CD8-positive, alpha-beta memory T cell (primary cell): ENCODE data around the gene ZNF385C. TPM values are rescaled to one million over a fixed set of nuclear protein-coding genes. Genes with fewer than 3 reads are reported as not detected.
A peak's percentile ranks its signal among the peaks of the same experiment; 100 is the strongest.
"Not testable (repeated sequence)": the region's sequence is repeated elsewhere in the genome, so short reads cannot be mapped to it uniquely, and the experiment has no call there.

ENCODE experiments used
- CTCF ChIA-PET: fragments of 350-600 bp; sonication (Branson Sonifier 250); formaldehyde crosslinking; loops from one replicate; lab custom pipeline; 2021; ENCODE audit warnings: antibody characterized with exemption; lab: Charles Lee
- POLR2A ChIA-PET: fragments of 350-600 bp; sonication (Branson Sonifier 250); formaldehyde crosslinking; loops from one replicate; lab custom pipeline; 2021; ENCODE audit warnings: antibody characterized with exemption; lab: Charles Lee
- DNase-seq, 5 donors: peaks; one replicate each; pipeline versions ENCODE4 v3.0.0 to v3.0.0-alpha.2; 2020 to 2022; ENCODE audit warnings: mixed read lengths in 1 of 5
- H3K27ac ChIP-seq: one replicate; pipeline ENCODE4 v1.7.0; 2013; ENCODE audit warnings: low read depth, mild to moderate bottlenecking, low read length, moderate library complexity
- H3K27me3 ChIP-seq: 2 replicates; pipeline ENCODE4 v1.7.0; 2013; ENCODE audit warnings: low read length, mild to moderate bottlenecking; ENCODE audit not compliant: insufficient read depth, poor library complexity, severe bottlenecking
- H3K36me3 ChIP-seq: 2 replicates; pipeline ENCODE4 v1.7.0; 2013; ENCODE audit warnings: mild to moderate bottlenecking, low read length, moderate library complexity; ENCODE audit not compliant: insufficient read depth
- H3K4me1 ChIP-seq: 2 replicates; pipeline ENCODE4 v1.7.0; 2013; ENCODE audit warnings: mild to moderate bottlenecking, low read length, moderate library complexity; ENCODE audit not compliant: insufficient read depth
- H3K4me3 ChIP-seq: 2 replicates; pipeline ENCODE4 v1.7.0; 2013; ENCODE audit warnings: mild to moderate bottlenecking, low read length
- H3K9me3 ChIP-seq: 2 replicates; pipeline ENCODE4 v1.7.0; 2013; ENCODE audit warnings: mild to moderate bottlenecking, low read length
- H3K27ac Mint-ChIP-seq, 8 donors: one replicate each; pipeline ENCODE4 v1.8.0; 2020 to 2021; ENCODE audit warnings: mixed read lengths in 8 of 8, mild to moderate bottlenecking in 6 of 8, inconsistent platforms in 3 of 8, moderate library complexity in 3 of 8
- H3K27me3 Mint-ChIP-seq, 2 donors: one replicate each; pipeline ENCODE4 v1.8.0; 2020 to 2021; ENCODE audit warnings: mixed read lengths in 2 of 2, mild to moderate bottlenecking in 1 of 2, moderate library complexity in 1 of 2
- H3K36me3 Mint-ChIP-seq, 3 donors: one replicate each; pipeline ENCODE4 v1.8.0; 2020 to 2021; ENCODE audit warnings: mixed read lengths in 3 of 3, inconsistent platforms in 1 of 3, mild to moderate bottlenecking in 1 of 3
- H3K4me1 Mint-ChIP-seq, 3 donors: one replicate each; pipeline ENCODE4 v1.8.0; 2020 to 2021; ENCODE audit warnings: mixed read lengths in 3 of 3, inconsistent platforms in 1 of 3, mild to moderate bottlenecking in 1 of 3
- H3K4me3 Mint-ChIP-seq, 7 donors: one replicate each; pipeline ENCODE4 v1.8.0; 2020 to 2021; ENCODE audit warnings: mixed read lengths in 7 of 7, mild to moderate bottlenecking in 6 of 7, moderate library complexity in 4 of 7, inconsistent platforms in 2 of 7
- H3K9me3 Mint-ChIP-seq, 5 donors: one replicate each; pipeline ENCODE4 v1.8.0; 2020 to 2022; ENCODE audit warnings: mixed read lengths in 5 of 5, mild to moderate bottlenecking in 3 of 5, moderate library complexity in 2 of 5, inconsistent platforms in 1 of 5
- polyA plus RNA-seq: library from polyadenylated mRNA; unstranded; fragments of 300-500 nt; fragmentation: Illumina TruSeq; gene quantifications from one replicate; pipeline ENCODE4 v1.2.3, GENCODE V29; 2021
- total RNA-seq, 2 experiments: library from RNA; stranded (reverse); gene quantifications; one replicate each; pipeline ENCODE4 v1.2.3, GENCODE V29; 2021

Gene ZNF385C
- total and polyA plus RNA-seq, 3 experiments from 2014 or later, result not detected

- H3K4me3 ChIP-seq, result peak overlapping the region; percentile 85
- no peaks in the 10 kb centered on the region for H3K9me3 Mint-ChIP-seq
- POLR2A ChIA-PET, result interaction anchor here (0.6 to 3.3 kb wide), 8 partner anchors 51 to 371 kb away, joined by 3 to 35 read pairs (median 4); partner anchors contain the start of genes ACLY, CNP, DHX58 and ODAD4
These were observed 80.4 kb downstream of the ZNF385C start for GRCh38 chr17:42017866-42018200.

GRCh38 chr17:42016941-42017865 lies 81.1 kb downstream of the ZNF385C start, which contains the start of gene DNAJC7:
Gene DNAJC7 (minus strand): TSS chr17:42017439. CDS start chr17:42017416, 23 bp downstream.
- H3K9me3 ChIP-seq, result no peaks in the 10 kb centered on the region
- Mint-ChIP-seq H3K27ac (peak within 1 kb of the TSS; percentile 90 to 100 (median 99)), H3K4me3 (peak within 1 kb of the TSS; percentile 94 to 100 (median 99)), H3K27me3 (peaks cover 0 to 2% of the 10 kb centered on the region in 2 donors), H3K9me3 (no peaks in the 10 kb centered on the region), H3K4me1 (peaks cover 65 to 82% (median 78%) of the 10 kb centered on the region in 3 donors), H3K36me3 (peaks cover 0 to 35% (median under 1%) of the 10 kb centered on the region in 3 donors)
- DNase-seq, result peak; percentile 80 to 93 (median 85)
- peak within 1 kb of the TSS; percentile 85 for H3K4me3 ChIP-seq
- H3K36me3 ChIP-seq, result peaks cover 1% of the 10 kb centered on the region
- no peaks in the 10 kb centered on the region for H3K27me3 ChIP-seq
- ChIA-PET CTCF (interaction anchor here (0.7 to 2.6 kb wide), 23 partner anchors 9 to 205 kb away, joined by 3 to 12 read pairs (median 3); partner anchors contain the start of genes CNP, DHX58, KLHL11 and ODAD4), POLR2A (interaction anchor here (0.6 to 3.3 kb wide), 8 partner anchors 51 to 371 kb away, joined by 3 to 35 read pairs (median 4); partner anchors contain the start of genes ACLY, CNP, DHX58 and ODAD4)
- H3K27ac ChIP-seq, result peak within 1 kb of the TSS; percentile 84
- peaks cover 77% of the 10 kb centered on the region for H3K4me1 ChIP-seq

More at GRCh38 chr17:42017866-42018200, 80.4 kb downstream of the ZNF385C start:
- H3K4me1 Mint-ChIP-seq, result peaks cover 61 to 78% (median 75%) of the 10 kb centered on the region in 3 donors
- CTCF ChIA-PET, result interaction anchor here (0.8 to 2.6 kb wide), 20 partner anchors 8 to 206 kb away, joined by 3 to 12 read pairs (median 3); partner anchors contain the start of genes CNP, DHX58, KLHL11 and ODAD4
- H3K4me3 Mint-ChIP-seq, result peak overlapping the region; percentile 94 to 100 (median 99)
- no peak for DNase-seq
- peaks cover 0 to 38% (median 2%) of the 10 kb centered on the region in 3 donors for H3K36me3 Mint-ChIP-seq
- peak overlapping the region; percentile 84 for H3K27ac ChIP-seq
- H3K27ac Mint-ChIP-seq, result peak overlapping the region; percentile 90 to 100 (median 99)
- H3K27me3 ChIP-seq, result no peaks in the 10 kb centered on the region
- peaks cover 72% of the 10 kb centered on the region for H3K4me1 ChIP-seq
- H3K27me3 Mint-ChIP-seq, result peaks cover 0 to 2% of the 10 kb centered on the region in 2 donors
- peaks cover 8% of the 10 kb centered on the region for H3K36me3 ChIP-seq
- no peaks in the 10 kb centered on the region for H3K9me3 ChIP-seq

GRCh38 chr17:42016411-42016831 lies 81.9 kb downstream of the ZNF385C start:
- no peaks in the 10 kb centered on the region for H3K9me3 ChIP-seq
- peak overlapping the region; percentile 84 for H3K27ac ChIP-seq
- Mint-ChIP-seq H3K4me3 (peak overlapping the region; percentile 94 to 100 (median 99)), H3K9me3 (no peaks in the 10 kb centered on the region), H3K27ac (peak overlapping the region; percentile 90 to 100 (median 99)), H3K27me3 (peaks cover 0 to 2% of the 10 kb centered on the region in 2 donors), H3K4me1 (peaks cover 69 to 84% (median 81%) of the 10 kb centered on the region in 3 donors), H3K36me3 (peaks cover 0 to 37% (median 0%) of the 10 kb centered on the region in 3 donors)
- peaks cover 81% of the 10 kb centered on the region for H3K4me1 ChIP-seq
- POLR2A ChIA-PET, result interaction anchor here (1.1 to 3.3 kb wide), 5 partner anchors 50 to 808 kb away, joined by 3 to 35 read pairs (median 9); partner anchors contain the start of genes BECN1, CNP, DHX58 and ODAD4
- no peak for DNase-seq
- CTCF ChIA-PET, result interaction anchor here (1.1 to 2.6 kb wide), 12 partner anchors 9 to 104 kb away, joined by 3 to 14 read pairs (median 4); partner anchors contain the start of gene CNP
- no peaks in the 10 kb centered on the region for H3K27me3 ChIP-seq
- H3K36me3 ChIP-seq, result no peaks in the 10 kb centered on the region
- H3K4me3 ChIP-seq, result peak overlapping the region; percentile 85

- H3K27ac Mint-ChIP-seq, result peak overlapping the region in 5 of 8 donors; percentile 31 to 83 (median 63)
- peaks cover 61% of the 10 kb centered on the region for H3K4me1 ChIP-seq
These were observed 84.5 kb downstream of the ZNF385C start for GRCh38 chr17:42013740-42014139.

GRCh38 chr17:42012363-42012762 lies 85.9 kb downstream of the ZNF385C start:
- POLR2A ChIA-PET, result not testable (repeated sequence)

More at GRCh38 chr17:42013740-42014139, 84.5 kb downstream of the ZNF385C start:
- Mint-ChIP-seq H3K36me3 (peaks cover 0 to 52% (median 0%) of the 10 kb centered on the region in 3 donors), H3K4me3 (peak overlapping the region in 4 of 7 donors; percentile 11 to 68 (median 32)), H3K4me1 (peaks cover 69 to 87% (median 81%) of the 10 kb centered on the region in 3 donors)
- H3K27me3 ChIP-seq, H3K4me3 ChIP-seq, H3K27me3 Mint-ChIP-seq, H3K9me3 ChIP-seq, H3K9me3 Mint-ChIP-seq, H3K36me3 ChIP-seq, H3K27ac ChIP-seq, DNase-seq, POLR2A ChIA-PET, CTCF ChIA-PET: not testable (repeated sequence)

GRCh38 chr17:42010898-42011516 lies 87.3 kb downstream of the ZNF385C start:
- H3K27ac Mint-ChIP-seq, result peak overlapping the region in 6 of 8 donors; percentile 1 to 61 (median 24)
- Histone ChIP-seq H3K4me3 (no peak overlapping the region), H3K9me3 (no peaks in the 10 kb centered on the region), H3K4me1 (peaks cover 44% of the 10 kb centered on the region), H3K36me3 (no peaks in the 10 kb centered on the region), H3K27me3 (no peaks in the 10 kb centered on the region), H3K27ac (no peak overlapping the region)
- no peaks in the 10 kb centered on the region for H3K27me3 Mint-ChIP-seq
- peaks cover 51 to 70% (median 62%) of the 10 kb centered on the region in 3 donors for H3K4me1 Mint-ChIP-seq
- H3K4me3 Mint-ChIP-seq, result peak overlapping the region in 1 of 7 donors; percentile 22
- H3K36me3 Mint-ChIP-seq, result peaks cover 0 to 42% (median 3%) of the 10 kb centered on the region in 3 donors
- no peak for DNase-seq
- CTCF ChIA-PET, result interaction anchor here (0.9 to 1.6 kb wide), 4 partner anchors 9 to 48 kb away, joined by 3 to 4 read pairs (median 3); partner anchors contain the start of gene NKIRAS2
- H3K9me3 Mint-ChIP-seq, result no peaks in the 10 kb centered on the region
- POLR2A ChIA-PET, result no interaction called here

More at GRCh38 chr17:42012363-42012762, 85.9 kb downstream of the ZNF385C start:
- not testable (repeated sequence) for H3K27ac ChIP-seq, H3K9me3 Mint-ChIP-seq, H3K36me3 ChIP-seq, DNase-seq, H3K9me3 ChIP-seq, H3K27me3 Mint-ChIP-seq, H3K27me3 ChIP-seq, H3K4me3 ChIP-seq
- H3K4me1 ChIP-seq, result peaks cover 50% of the 10 kb centered on the region
- Mint-ChIP-seq H3K4me3 (peak overlapping the region in 1 of 7 donors; percentile 16), H3K27ac (peak overlapping the region in 3 of 8 donors; percentile 8 to 43 (median 34)), H3K36me3 (peaks cover 0 to 49% (median 0%) of the 10 kb centered on the region in 3 donors), H3K4me1 (peaks cover 59 to 76% (median 70%) of the 10 kb centered on the region in 3 donors)
- CTCF ChIA-PET, result interaction anchor here (1.3 to 1.5 kb wide), 2 partner anchors 20 to 36 kb away, joined by 3 read pairs; no protein-coding TSS in a partner anchor

- H3K27me3 ChIP-seq, CTCF ChIA-PET, H3K9me3 Mint-ChIP-seq, H3K4me3 Mint-ChIP-seq, H3K36me3 ChIP-seq, POLR2A ChIA-PET, H3K4me3 ChIP-seq, H3K27me3 Mint-ChIP-seq, H3K9me3 ChIP-seq, DNase-seq, H3K27ac ChIP-seq: not testable (repeated sequence)
- peaks cover 48 to 66% (median 58%) of the 10 kb centered on the region in 3 donors for H3K4me1 Mint-ChIP-seq
- peaks cover 0 to 43% (median 4%) of the 10 kb centered on the region in 3 donors for H3K36me3 Mint-ChIP-seq
- peak overlapping the region in 1 of 8 donors; percentile 13 for H3K27ac Mint-ChIP-seq
- H3K4me1 ChIP-seq, result peaks cover 37% of the 10 kb centered on the region
These were observed 88.0 kb downstream of the ZNF385C start for GRCh38 chr17:42010266-42010680.
